ACHN (cell line): ENCODE results near the gene SCMH1.
"Not testable (repeated sequence)": the region's sequence is repeated elsewhere in the genome, so short reads cannot be mapped to it uniquely, and the experiment has no call there.

ENCODE experiments used
- DNase-seq: peaks from one replicate; pipeline ENCODE4 v3.0.0-alpha.2; 2015
- in situ Hi-C: cut with HindIII; loops from 2 replicates; pipeline ENCODE4 v1.10.0; 2017; ENCODE audit warnings: low sequenced_read_pairs, low pct_ligation_motif_present, low pct_unique_long_range_greater_than_20kb

The SCMH1 gene

DNA sequence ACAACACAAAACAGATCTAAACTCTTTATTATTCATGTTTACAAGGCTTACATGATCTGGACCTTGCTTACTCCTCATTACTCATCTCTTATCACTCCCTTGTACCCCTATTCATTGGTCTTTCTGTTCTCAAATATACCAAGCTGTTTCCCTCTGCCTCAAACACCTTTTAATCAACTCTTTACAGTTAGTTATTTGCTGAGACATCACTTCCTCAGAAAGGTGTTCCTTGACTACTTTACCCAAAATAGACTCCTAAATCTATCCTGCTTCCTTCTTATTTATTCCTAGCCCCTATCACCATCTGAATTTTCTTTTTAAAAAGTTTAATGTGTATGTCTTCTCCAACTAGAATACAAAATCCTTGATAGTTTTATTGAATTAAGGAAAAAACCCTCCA, 120.0 kb downstream of the SCMH1 start:
- in situ Hi-C loops, result no loop called here
- no peak for DNase-seq

DNA sequence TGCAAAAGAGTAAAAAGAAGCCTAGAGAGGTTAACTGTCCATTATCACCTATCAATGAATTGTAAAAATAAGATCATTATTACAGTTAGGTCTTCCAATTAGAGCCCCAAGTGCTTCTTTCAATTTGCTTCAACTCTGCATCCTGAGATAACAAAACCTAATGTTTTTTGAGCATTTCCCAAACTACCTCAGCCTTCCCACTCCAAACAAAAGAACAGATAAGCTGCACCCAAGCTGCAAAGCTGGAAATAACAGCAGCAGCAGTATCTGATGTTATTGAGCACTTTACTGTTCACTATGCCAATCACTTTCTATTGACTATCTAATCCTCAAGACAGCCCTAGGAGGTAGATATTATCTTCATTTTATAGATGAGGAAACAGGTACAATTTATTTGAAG, 123.5 kb downstream of the SCMH1 start:
- in situ Hi-C loops, result no loop called here
- no peak for DNase-seq

DNA sequence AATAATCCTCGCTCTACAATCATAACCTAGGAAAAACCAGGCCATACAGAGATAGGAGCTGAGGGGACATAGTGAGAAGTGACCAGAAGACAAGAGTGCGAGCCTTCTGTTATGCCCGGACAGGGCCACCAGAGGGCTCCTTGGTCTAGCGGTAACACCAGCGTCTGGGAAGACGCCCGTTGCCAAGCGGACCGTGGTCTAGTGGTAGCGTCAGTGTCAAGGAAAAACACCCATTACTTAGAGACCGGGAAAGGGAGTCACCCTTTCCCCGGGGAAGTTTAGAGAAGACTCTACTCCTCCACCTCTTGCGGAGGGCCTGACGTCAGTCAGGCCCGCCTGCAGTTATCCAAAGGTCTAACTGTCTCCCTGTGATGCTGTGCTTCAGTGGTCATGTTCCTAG, 124.9 kb downstream of the SCMH1 start:
- in situ Hi-C loops, DNase-seq: not testable (repeated sequence)

DNA sequence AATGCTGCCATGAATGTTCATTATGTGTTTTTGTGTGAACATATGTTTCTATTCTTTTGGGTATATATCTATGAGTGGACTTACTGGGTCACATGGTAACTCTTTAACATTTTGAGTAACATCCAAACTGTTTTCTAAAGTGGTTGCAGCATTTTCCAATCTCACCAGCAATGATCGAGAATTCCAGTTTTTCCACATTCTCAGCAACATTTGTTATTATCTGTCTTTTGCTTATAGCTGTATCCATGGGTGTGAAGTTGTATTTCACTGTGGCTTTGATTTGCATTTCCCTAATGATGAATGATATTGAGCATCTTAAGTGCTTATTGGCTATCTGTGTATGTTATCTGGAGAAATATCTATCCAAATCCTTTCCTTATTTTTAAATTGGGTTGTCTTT, 131.4 kb downstream of the SCMH1 start:
- in situ Hi-C loops, result no loop called here
- no peak for DNase-seq

DNA sequence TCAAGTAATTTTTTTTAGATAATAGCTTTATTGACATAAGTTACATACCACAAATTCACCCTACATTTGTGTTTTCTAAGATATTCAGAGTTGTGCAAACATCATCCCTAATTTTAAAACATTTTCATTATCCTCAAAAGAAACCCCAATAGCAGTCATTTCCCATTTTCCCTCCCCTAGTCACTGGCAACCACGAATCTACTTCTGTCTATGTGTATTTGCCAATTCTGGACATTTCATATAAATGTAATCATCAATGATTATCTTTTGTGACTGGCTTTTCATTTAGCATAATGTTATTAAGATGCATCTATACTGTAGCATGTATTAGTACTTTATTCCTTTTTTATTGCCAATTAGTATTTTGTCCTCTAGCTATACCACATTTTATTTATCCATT, 131.8 kb downstream of the SCMH1 start:
- no peak for DNase-seq
- in situ Hi-C loops, result no loop called here

GRCh38 chr1:41109310-41110197, 132.6 kb downstream of the SCMH1 start:
- in situ Hi-C loops, result no loop called here
- DNase-seq, result peak; percentile 73

DNA sequence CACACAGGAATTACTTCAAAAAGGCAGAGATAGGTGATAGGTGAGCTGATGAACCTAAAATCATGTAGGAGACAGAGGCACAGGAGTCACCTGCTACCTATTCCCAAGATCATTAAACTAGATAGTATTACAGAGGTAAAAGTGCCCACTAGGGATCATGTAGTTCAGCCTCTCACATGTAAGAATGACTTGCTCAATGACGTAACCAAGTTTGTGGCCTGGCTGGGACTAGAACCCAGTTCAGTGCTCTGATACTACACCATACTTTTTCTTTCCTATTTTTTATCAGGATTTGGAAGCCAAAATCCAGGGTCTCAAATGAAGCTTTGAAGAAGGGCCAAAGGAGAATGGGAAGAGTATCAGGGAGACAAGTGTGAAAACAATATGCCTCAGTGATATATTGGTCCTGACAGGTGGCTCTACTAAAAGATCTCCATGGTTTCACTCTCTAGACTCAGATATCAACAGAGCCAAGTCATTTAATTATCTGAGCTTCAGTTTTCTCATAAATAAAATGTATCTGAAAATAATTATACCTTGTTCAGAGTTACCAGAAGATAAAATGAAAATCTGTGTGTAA, 133.3 kb downstream of the SCMH1 start:
- in situ Hi-C loops, result no loop called here
- DNase-seq, result no peak

- in situ Hi-C loops, result no loop called here
- DNase-seq, result no peak
Observed at GRCh38 chr1:41103766-41104165, 138.3 kb downstream of the SCMH1 start.

GRCh38 chr1:41102653-41103052, 139.5 kb downstream of the SCMH1 start:
- no peak for DNase-seq
- in situ Hi-C loops, result no loop called here

- in situ Hi-C loops, result no loop called here
- DNase-seq, result peak; percentile 63
Observed at GRCh38 chr1:41101950-41102607, 140.0 kb downstream of the SCMH1 start.

DNA sequence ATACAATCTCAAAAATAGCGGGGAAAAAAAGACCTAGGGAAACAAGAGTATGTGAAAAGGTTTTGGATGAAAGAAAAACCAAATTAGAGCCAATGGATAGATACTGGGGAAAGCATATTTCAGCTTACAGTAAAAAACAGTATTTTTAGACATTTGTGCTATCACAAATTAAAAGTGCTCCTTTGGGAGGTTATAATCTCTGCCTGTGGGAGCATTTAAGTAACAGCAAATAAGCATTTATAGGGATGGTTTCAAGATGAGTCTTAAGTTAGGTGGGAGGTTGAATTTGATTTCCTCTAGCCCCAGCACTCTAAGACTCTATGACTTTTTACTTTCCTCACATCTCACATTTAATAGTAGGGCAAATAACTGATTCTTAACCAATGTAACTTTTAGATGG, 141.0 kb downstream of the SCMH1 start:
- in situ Hi-C loops, result no loop called here
- no peak for DNase-seq

GRCh38 chr1:41100170-41100569, 141.9 kb downstream of the SCMH1 start:
- in situ Hi-C loops, result no loop called here
- no peak for DNase-seq

GRCh38 chr1:41098730-41099460, 143.2 kb downstream of the SCMH1 start:
- in situ Hi-C loops, result no loop called here
- DNase-seq, result no peak

DNA sequence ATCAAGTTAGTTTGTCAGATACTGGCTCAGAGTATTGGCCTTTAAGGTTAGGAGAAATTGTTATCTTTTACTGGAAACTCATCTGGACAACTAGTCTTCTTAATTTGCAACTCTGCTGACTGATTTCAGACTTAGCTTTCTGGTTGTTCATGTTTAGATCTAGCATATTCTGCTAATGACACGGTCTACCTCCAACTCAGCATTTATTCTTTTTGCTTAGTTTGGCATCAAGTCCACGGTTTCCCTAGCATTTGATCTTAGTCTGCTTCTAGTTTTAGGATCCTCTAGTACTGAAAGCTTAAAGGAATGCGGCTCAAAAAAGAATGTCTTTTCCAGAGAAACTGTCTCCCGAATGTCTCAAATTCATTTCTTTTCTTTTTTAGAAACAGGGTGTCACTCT, 145.0 kb downstream of the SCMH1 start:
- in situ Hi-C loops, result no loop called here
- DNase-seq, result no peak

- DNase-seq, result no peak
- in situ Hi-C loops, result no loop called here
Observed at GRCh38 chr1:41093826-41094225, 148.3 kb downstream of the SCMH1 start.

DNA sequence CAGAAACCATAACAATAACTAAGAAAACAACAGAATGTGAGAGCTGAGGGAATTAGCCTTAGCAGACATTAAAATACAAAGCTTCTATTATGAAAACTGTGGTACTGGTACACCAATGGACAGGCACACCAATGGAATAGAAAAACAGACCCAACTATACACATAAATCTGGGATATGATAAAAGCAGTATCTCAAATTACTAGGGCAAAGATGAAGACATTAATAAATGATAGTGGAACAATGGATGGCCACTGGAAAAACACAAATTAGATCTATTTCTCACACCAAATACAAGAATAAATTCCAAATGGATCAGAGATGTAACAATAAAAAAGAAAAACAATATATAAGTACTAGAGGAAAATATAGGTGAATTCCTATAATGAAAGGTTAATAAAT, 155.2 kb downstream of the SCMH1 start:
- DNase-seq, result no peak
- in situ Hi-C loops, result no loop called here

DNA sequence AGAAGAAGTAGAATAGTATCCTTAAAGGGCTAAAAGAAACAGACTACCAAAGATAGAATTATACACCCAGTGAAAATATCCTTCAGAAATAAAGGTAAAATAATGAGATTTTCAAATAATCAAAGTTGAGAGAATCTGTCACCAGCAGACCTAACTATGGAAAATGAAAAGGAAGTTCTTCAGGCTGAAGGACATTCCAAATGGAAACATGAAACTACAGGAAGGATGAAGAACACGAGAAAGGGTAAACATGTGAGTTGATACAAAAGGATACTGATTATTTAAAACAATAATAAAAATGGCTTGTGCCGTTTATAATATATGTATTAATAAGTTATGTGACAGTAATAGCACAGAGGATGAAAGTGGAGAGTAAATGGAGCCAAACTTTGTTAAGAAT, 163.5 kb downstream of the SCMH1 start:
- in situ Hi-C loops, result no loop called here

DNA sequence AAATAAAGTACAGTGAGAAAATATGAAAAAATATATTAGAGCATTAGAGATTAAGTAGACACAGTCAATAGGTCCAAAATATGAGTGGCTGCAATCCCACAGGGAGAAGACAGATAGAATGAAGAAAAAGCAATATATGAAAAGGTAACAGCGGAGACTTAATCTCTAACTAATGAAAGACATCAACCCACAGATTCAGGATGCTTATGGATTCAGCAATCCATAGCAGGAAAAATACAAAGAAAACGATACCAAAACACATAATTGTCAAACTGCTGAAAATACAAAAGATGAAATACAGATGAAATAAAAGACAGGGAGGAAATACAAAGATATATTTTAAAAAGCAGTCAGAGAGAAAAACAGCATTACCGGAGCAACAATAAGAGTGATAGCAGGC, 163.9 kb downstream of the SCMH1 start:
- no peak for DNase-seq
- in situ Hi-C loops, result no loop called here

More for the DNA sequence above, 163.5 kb downstream of the SCMH1 start:
- no peak for DNase-seq

- peak; percentile 26 for DNase-seq
Observed at GRCh38 chr1:41073971-41074370, 168.1 kb downstream of the SCMH1 start.

More at GRCh38 chr1:41073971-41074370, 168.1 kb downstream of the SCMH1 start:
- in situ Hi-C loops, result no loop called here
